ENCODE measurements around the gene RHOA. TPM values are rescaled to one million over a fixed set of nuclear protein-coding genes. Genes with fewer than 3 reads are reported as not detected.

RHOA gene
- total and polyA plus RNA-seq, 10 of the 15 experiments (the other 5 are each of a cell fraction or from before 2014, with no cell fraction given): 246 to 1,049 (median 515) TPM

GRCh38 chr3:49358217-49358883 is 53.4 kb downstream of the RHOA start, which contains the start of gene GPX1 (continued):
- no peak for TF ChIP-seq HSF1 (IDR thresholded peaks at IDR 0.05; ENCODE audit: low read depth, low read length)
- peak; percentile 80 for TF ChIP-seq ZBTB40 (IDR thresholded peaks at IDR 0.05; ENCODE audit: borderline replicate concordance)
- 0 out of 2 replicates have a peak, but pooled peaks have one; percentile 17 for TF ChIP-seq ATF7 (IDR thresholded peaks at IDR 0.05; ENCODE audit: low read depth)
- TF ChIP-seq ZNF687 (IDR thresholded peaks at IDR 0.05): peak; percentile 96
- no peak for TF ChIP-seq RBBP5 (conservative IDR thresholded peaks at IDR 0.05)
- TF ChIP-seq MLLT1 (IDR thresholded peaks at IDR 0.05): 0 out of 2 replicates have a peak, but pooled peaks have one; percentile 42
- TF ChIP-seq BHLHE40 (IDR thresholded peaks at IDR 0.05; ENCODE audit: borderline replicate concordance in 1 of 2, low read depth in 2 of 2, low read length in 1 of 2): peak; percentile 70 to 92
- no peak for TF ChIP-seq NFIC (IDR thresholded peaks at IDR 0.05; ENCODE audit: low read depth, low read length)
- peak; percentile 53; the same call in 1 of the 2 replicates for TF ChIP-seq CBFB (IDR thresholded peaks at IDR 0.05; ENCODE audit: low read depth)
- peak; percentile 60 for TF ChIP-seq BACH1 (IDR thresholded peaks at IDR 0.05; ENCODE audit: borderline replicate concordance)
- TF ChIP-seq EED (IDR thresholded peaks at IDR 0.05; ENCODE audit: low read depth): peak; percentile 88
- TF ChIP-seq ETV6 (conservative IDR thresholded peaks at IDR 0.05 in 1 of 2, IDR thresholded peaks at IDR 0.05 in 1 of 2; ENCODE audit: borderline replicate concordance in 1 of 2, low read depth in 1 of 2): peak in 1 of 2 experiments; percentile 54; a peak in 1 of 4 replicates
- peak; percentile 71; the same call in 1 of the 2 replicates for TF ChIP-seq NFYB (IDR thresholded peaks at IDR 0.05; ENCODE audit: insufficient read depth, low read depth, low read length)
- TF ChIP-seq SMAD1 (IDR thresholded peaks at IDR 0.05; ENCODE audit: low read depth, partially characterized antibody): peak; percentile 73
- peak; percentile 84 for TF ChIP-seq RELA (IDR thresholded peaks at IDR 0.05; ENCODE audit: borderline replicate concordance, partially characterized antibody)
